CD4-positive, alpha-beta T cell treated with Interleukin-6 at 100 ng/mL for 8 hours (primary cell): ENCODE measurements around the gene HMMR.

Experiments
- DNase-seq: peaks from one replicate; pipeline ENCODE4 v3.0.0-alpha.2; 2020; ENCODE audit warnings: mixed read lengths, low spot score

The HMMR gene

GRCh38 chr5:163459462-163459818 lies 992 bp upstream of the HMMR start:
- DNase-seq = no peak

GRCh38 chr5:163459819-163460561 lies 442 bp upstream of the HMMR start, which contains the start of gene NUDCD2:
NUDCD2 (minus strand) TSS chr5:163460102; CDS start chr5:163460050, 52 bp downstream.
- DNase-seq = peak; percentile 97

- no peak for DNase-seq
Measured at GRCh38 chr5:163463063-163463435, 2.6 kb downstream of the HMMR start.

- no peak for DNase-seq
Measured at GRCh38 chr5:163467682-163468081, 7.2 kb downstream of the HMMR start.

GRCh38 chr5:163473635-163474243 lies 13.3 kb downstream of the HMMR start:
- peak; percentile 6 for DNase-seq

GRCh38 chr5:163475411-163475810 lies 15.0 kb downstream of the HMMR start:
- DNase-seq = no peak

GRCh38 chr5:163478126-163478981 lies 17.9 kb downstream of the HMMR start:
- DNase-seq = no peak

- no peak for DNase-seq
Measured at GRCh38 chr5:163478982-163479271, 18.5 kb downstream of the HMMR start.

GRCh38 chr5:163489055-163489744 lies 28.8 kb downstream of the HMMR start:
- DNase-seq = no peak

GRCh38 chr5:163489745-163490075 lies 29.3 kb downstream of the HMMR start:
- DNase-seq = no peak

- no peak for DNase-seq
Measured at GRCh38 chr5:163496286-163496685, 35.9 kb downstream of the HMMR start.

GRCh38 chr5:163497315-163497714 lies 36.9 kb downstream of the HMMR start:
- DNase-seq = no peak

- DNase-seq = no peak
Measured at GRCh38 chr5:163498886-163499285, 38.5 kb downstream of the HMMR start.

- no peak for DNase-seq
Measured at GRCh38 chr5:163502521-163502920, 42.1 kb downstream of the HMMR start.

- DNase-seq = peak; percentile 51
Measured at GRCh38 chr5:163503106-163504078, 43.0 kb downstream of the HMMR start.

- peak; percentile 18 for DNase-seq
Measured at GRCh38 chr5:163504079-163504931, 43.9 kb downstream of the HMMR start.

GRCh38 chr5:163505049-163505367 lies 44.6 kb downstream of the HMMR start:
- DNase-seq = no peak

- peak; percentile 95 for DNase-seq
Measured at GRCh38 chr5:163505368-163506094, 45.1 kb downstream of the HMMR start, which contains the start of gene MAT2B. MAT2B (plus strand) TSS chr5:163505619; CDS start chr5:163505687, 68 bp downstream.

GRCh38 chr5:163506095-163506457 lies 45.6 kb downstream of the HMMR start:
- DNase-seq = no peak

- no peak for DNase-seq
Measured at GRCh38 chr5:163506726-163507125, 46.3 kb downstream of the HMMR start.
